ENCODE data around the gene RSRC1.

DNA sequence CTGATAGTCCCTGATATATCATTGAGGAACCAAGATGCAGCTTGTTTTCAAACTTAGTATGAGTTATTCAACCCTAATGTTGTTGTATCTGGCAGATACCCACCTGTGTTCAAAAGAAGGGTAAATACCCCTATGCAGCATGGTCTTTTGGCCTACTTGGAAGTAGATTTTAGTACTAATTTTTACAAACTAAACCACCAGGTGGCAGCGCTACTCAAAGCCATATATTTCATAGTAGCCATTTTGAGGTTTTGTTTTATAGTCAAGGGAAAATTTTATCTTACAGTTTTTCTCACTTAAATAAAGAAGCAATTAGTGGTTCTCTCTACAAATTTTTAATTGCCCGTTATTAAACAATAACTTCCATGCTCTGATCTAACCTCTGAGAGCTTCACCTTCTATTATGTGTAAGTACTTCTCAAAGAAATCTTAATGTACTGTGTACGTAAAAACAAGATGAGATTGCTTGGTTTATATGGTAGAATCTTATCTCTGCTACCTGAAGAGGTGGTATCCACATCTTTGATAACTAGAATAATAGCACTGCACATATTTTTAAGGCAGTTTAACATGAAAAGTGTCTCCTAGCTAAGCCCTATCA, 429.6 kb downstream of the RSRC1 start:
- TF ChIP-seq, protein P1, sequence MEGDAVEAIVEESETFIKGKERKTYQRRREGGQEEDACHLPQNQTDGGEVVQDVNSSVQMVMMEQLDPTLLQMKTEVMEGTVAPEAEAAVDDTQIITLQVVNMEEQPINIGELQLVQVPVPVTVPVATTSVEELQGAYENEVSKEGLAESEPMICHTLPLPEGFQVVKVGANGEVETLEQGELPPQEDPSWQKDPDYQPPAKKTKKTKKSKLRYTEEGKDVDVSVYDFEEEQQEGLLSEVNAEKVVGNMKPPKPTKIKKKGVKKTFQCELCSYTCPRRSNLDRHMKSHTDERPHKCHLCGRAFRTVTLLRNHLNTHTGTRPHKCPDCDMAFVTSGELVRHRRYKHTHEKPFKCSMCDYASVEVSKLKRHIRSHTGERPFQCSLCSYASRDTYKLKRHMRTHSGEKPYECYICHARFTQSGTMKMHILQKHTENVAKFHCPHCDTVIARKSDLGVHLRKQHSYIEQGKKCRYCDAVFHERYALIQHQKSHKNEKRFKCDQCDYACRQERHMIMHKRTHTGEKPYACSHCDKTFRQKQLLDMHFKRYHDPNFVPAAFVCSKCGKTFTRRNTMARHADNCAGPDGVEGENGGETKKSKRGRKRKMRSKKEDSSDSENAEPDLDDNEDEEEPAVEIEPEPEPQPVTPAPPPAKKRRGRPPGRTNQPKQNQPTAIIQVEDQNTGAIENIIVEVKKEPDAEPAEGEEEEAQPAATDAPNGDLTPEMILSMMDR (IDR thresholded peaks at IDR 0.05; ENCODE audit: low read depth, low read length, poor library complexity, severe bottlenecking): peak; percentile 61
- no peak for TF ChIP-seq EZH2phosphoT487 (IDR thresholded peaks at IDR 0.05; ENCODE audit: borderline replicate concordance, low read length)

Data from DOHH2 (cell line).